Mesendoderm (in vitro differentiated cells): ENCODE results near the gene ABAT.

Source experiments
- DNase-seq: peaks from one replicate; pipeline ENCODE4 v3.0.0; 2013
- H2AK5ac ChIP-seq: 2 replicates; pipeline ENCODE4 v1.6.1; 2013; ENCODE audit warnings: low read length, inconsistent platforms
- H2BK120ac ChIP-seq: 2 replicates; pipeline ENCODE4 v1.6.1; 2013; ENCODE audit warnings: low read depth, mild to moderate bottlenecking, low read length, moderate library complexity, mixed read lengths
- H2BK15ac ChIP-seq: replicated peaks from 2 replicates; pipeline ENCODE4 v1.6.1; 2013; ENCODE audit warnings: low read depth, mild to moderate bottlenecking, moderate library complexity
- H2BK5ac ChIP-seq: 2 replicates; pipeline ENCODE4 v1.6.1; 2013; ENCODE audit warnings: low read length, inconsistent platforms
- H3K18ac ChIP-seq: 2 replicates; pipeline ENCODE4 v1.6.1; 2013; ENCODE audit warnings: mild to moderate bottlenecking, low read length, mixed read lengths
- H3K23ac ChIP-seq: one replicate; pipeline ENCODE4 v1.6.1; 2013; ENCODE audit warnings: low read length
- H3K27ac ChIP-seq: 2 replicates; pipeline ENCODE4 v1.5.1; 2013; ENCODE audit warnings: low read depth, mild to moderate bottlenecking, inconsistent platforms, low read length, moderate library complexity
- H3K27me3 ChIP-seq: 2 replicates; pipeline ENCODE4 v1.6.1; 2013; ENCODE audit warnings: low read length, control low read depth, mild to moderate bottlenecking, inconsistent platforms; ENCODE audit not compliant: insufficient read depth, poor library complexity
- H3K36me3 ChIP-seq: 2 replicates; pipeline ENCODE4 v1.6.1; 2013; ENCODE audit warnings: low read length, inconsistent platforms; ENCODE audit not compliant: control insufficient read depth, insufficient read depth
- H3K4ac ChIP-seq: one replicate; pipeline ENCODE4 v1.6.1; 2013; ENCODE audit warnings: low read depth, mild to moderate bottlenecking, low read length, moderate library complexity
- H3K4me1 ChIP-seq: 2 replicates; pipeline ENCODE4 v1.6.1; 2013; ENCODE audit warnings: low read depth, low read length, inconsistent platforms; ENCODE audit not compliant: control insufficient read depth
- H3K4me2 ChIP-seq: 2 replicates; pipeline ENCODE4 v1.6.1; 2013; ENCODE audit warnings: low read length
- H3K4me3 ChIP-seq: 2 replicates; pipeline ENCODE4 v1.5.1; 2013; ENCODE audit warnings: mild to moderate bottlenecking, low read length
- H3K56ac ChIP-seq: one replicate; pipeline ENCODE4 v1.6.1; 2013; ENCODE audit warnings: low read length
- H3K79me1 ChIP-seq: 2 replicates; pipeline ENCODE4 v1.6.1; 2013; ENCODE audit warnings: low read length, inconsistent platforms
- H3K79me2 ChIP-seq: 2 replicates; pipeline ENCODE4 v1.6.1; 2013; ENCODE audit warnings: mild to moderate bottlenecking, low read length; ENCODE audit not compliant: control insufficient read depth, insufficient read depth
- H3K9ac ChIP-seq: 2 replicates; pipeline ENCODE4 v1.6.1; 2013; ENCODE audit warnings: low read length, inconsistent platforms
- H4K5ac ChIP-seq: one replicate; pipeline ENCODE4 v1.6.1; 2013; ENCODE audit warnings: low read length
- H4K8ac ChIP-seq: one replicate; pipeline ENCODE4 v1.6.1; 2013; ENCODE audit warnings: low read depth, mild to moderate bottlenecking, control low read depth, low read length, moderate library complexity
- WGBS: extraction: QIAGEN DNeasy Blood & Tissue Kit; methylation state at CpG from one replicate; pipeline ENCODE4 v1.1.7; 2013; ENCODE audit warnings: low lambda C conversion rate, missing lambda C conversion rate; ENCODE audit not compliant: insufficient coverage; ENCODE audit errors: extremely low coverage; 5-methylcytosine and 5-hydroxymethylcytosine counted together

Gene ABAT

DNA sequence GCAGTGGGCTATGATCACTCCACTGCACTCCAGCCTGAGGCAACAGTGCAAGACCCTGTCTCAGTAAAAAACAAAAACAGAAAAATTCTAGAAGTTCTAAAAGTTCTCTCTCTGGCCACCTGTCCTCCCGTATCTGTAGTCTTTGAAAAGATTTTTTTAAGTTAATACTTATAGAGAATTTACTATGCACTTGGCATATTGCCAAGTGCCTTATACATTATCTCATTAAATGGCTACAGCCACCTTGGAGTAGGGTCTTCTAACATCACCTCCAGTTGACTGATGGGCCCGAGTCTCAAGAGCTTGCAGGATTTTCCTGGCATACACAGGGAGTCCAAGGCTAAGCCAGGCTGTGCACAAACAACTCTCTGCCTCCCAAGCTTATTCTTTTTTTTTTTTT, 78.3 kb downstream of the ABAT start:
- Histone ChIP-seq H3K27ac (no peak overlapping the region), H3K79me2 (no peaks in the 10 kb centered on the region), H3K9ac (no peak overlapping the region), H3K4me1 (peaks cover 6% of the 10 kb centered on the region), H2BK15ac (no peak overlapping the region), H3K79me1 (no peaks in the 10 kb centered on the region), H3K27me3 (no peaks in the 10 kb centered on the region), H3K4ac (no peak overlapping the region), H3K56ac (no peak overlapping the region), H3K36me3 (no peaks in the 10 kb centered on the region), H3K23ac (no peak overlapping the region), H3K18ac (no peak overlapping the region), H4K5ac (no peak overlapping the region), H2BK120ac (no peak overlapping the region), H3K4me3 (no peak overlapping the region), H2AK5ac (no peak overlapping the region), H4K8ac (no peak overlapping the region), H2BK5ac (no peak overlapping the region), H3K4me2 (no peak overlapping the region)
- WGBS = no CpG with 5 or more reads among the region's 2 CpGs
- DNase-seq = no peak

DNA sequence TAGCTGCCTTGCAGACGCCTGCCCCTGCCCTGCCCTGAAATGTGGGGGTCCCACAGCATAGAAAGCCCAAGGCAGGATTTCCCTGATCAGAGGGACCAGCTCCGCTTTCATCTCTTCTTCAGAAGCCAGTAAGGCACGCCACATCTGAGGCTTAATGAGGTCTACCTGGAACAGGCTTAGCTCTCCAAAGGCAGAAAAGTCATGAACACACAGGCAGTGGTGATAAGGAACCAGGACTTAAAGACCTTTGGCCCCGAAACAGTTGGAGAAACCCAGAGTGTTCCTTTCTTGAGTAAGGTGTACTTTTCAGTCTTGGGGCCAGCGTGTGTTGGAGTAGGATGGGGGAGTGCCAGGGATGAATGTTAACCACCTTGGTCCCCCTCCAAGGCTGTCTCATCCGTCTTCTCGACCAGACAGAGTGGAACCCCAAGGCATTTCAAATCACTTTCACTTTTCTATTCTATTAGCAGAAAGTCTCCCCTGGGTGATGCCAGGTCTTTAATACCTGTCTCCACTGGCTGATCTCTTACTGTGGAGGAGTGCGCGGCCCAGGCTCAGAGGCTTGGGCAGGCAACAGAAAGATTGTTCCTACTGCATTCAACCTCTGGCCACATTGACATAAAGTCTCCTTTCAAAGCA, 79.1 kb downstream of the ABAT start:
- no peak overlapping the region for H2BK15ac ChIP-seq
- no CpG with 5 or more reads among the region's 9 CpGs for WGBS
- no peak overlapping the region for H2BK120ac ChIP-seq
- H3K9ac ChIP-seq = no peak overlapping the region
- H3K27me3 ChIP-seq = no peaks in the 10 kb centered on the region
- no peak overlapping the region for H3K4me3 ChIP-seq
- no peak overlapping the region for H4K8ac ChIP-seq
- H3K79me1 ChIP-seq = no peaks in the 10 kb centered on the region
- no peak overlapping the region for H3K23ac ChIP-seq
- H3K18ac ChIP-seq = no peak overlapping the region
- no peak overlapping the region for H3K27ac ChIP-seq
- H4K5ac ChIP-seq = no peak overlapping the region
- no peaks in the 10 kb centered on the region for H3K79me2 ChIP-seq
- DNase-seq = no peak
- H2BK5ac ChIP-seq = no peak overlapping the region
- H3K56ac ChIP-seq = no peak overlapping the region
- no peak overlapping the region for H2AK5ac ChIP-seq
- no peaks in the 10 kb centered on the region for H3K36me3 ChIP-seq
- no peak overlapping the region for H3K4ac ChIP-seq
- peaks cover 6% of the 10 kb centered on the region for H3K4me1 ChIP-seq
- no peak overlapping the region for H3K4me2 ChIP-seq

DNA sequence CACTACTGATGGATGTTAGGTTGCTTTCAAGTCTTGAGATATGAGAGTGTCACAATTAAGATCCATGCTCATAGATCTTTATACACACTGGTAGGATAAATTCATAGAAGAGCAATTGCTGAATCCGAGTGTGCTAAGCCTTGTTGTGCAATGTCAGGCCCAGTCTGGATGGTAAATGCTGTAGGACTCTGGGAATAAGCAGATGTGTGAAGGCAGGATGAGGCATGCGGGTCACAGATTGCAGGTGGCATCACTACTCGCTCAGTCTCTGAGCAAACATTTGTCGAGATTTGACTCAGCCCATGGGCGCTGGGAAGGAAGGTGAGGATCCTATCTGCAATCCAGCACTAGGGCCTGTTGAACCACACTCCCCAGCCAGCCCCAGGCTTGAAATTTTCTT, 82.3 kb downstream of the ABAT start:
- no peak overlapping the region for H2BK5ac ChIP-seq
- no peak overlapping the region for H3K18ac ChIP-seq
- no peaks in the 10 kb centered on the region for H3K27me3 ChIP-seq
- H4K8ac ChIP-seq = no peak overlapping the region
- whole genome bisulfite sequencing = no CpG with 5 or more reads among the region's 5 CpGs
- H2BK120ac ChIP-seq = no peak overlapping the region
- no peak overlapping the region for H3K23ac ChIP-seq
- no peak overlapping the region for H2AK5ac ChIP-seq
- no peak for DNase-seq
- H3K4me3 ChIP-seq = no peak overlapping the region
- H3K79me2 ChIP-seq = no peaks in the 10 kb centered on the region
- H3K27ac ChIP-seq = no peak overlapping the region
- H2BK15ac ChIP-seq = no peak overlapping the region
- H4K5ac ChIP-seq = no peak overlapping the region
- H3K79me1 ChIP-seq = no peaks in the 10 kb centered on the region
- no peak overlapping the region for H3K4me2 ChIP-seq
- H3K56ac ChIP-seq = no peak overlapping the region
- H3K9ac ChIP-seq = no peak overlapping the region
- no peaks in the 10 kb centered on the region for H3K36me3 ChIP-seq
- H3K4ac ChIP-seq = no peak overlapping the region
- H3K4me1 ChIP-seq = peaks cover 2% of the 10 kb centered on the region

DNA sequence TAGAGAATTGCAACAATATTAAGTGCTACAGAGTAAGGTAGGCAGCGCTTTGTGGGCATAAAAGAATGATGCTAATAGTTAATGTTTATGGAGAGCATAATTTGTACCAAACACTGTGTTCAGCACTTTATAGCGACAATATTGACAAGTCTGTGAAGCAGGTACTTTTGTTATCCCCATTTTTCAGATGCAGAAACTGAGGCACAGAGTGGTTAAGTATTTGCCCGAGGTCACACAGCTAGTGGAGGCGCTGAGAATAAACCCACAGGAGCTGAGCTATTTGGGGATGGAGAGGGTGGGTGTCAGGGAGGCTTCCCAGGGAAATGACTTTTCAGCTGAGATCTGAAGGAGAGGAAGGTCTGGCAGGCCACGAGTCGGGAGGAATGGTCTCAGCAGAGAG, 83.6 kb downstream of the ABAT start:
- Histone ChIP-seq H4K8ac (no peak overlapping the region), H3K9ac (no peak overlapping the region), H4K5ac (no peak overlapping the region), H2BK120ac (no peak overlapping the region), H3K79me1 (no peaks in the 10 kb centered on the region), H3K56ac (no peak overlapping the region), H3K4me3 (no peak overlapping the region), H2BK5ac (no peak overlapping the region), H3K27ac (no peak overlapping the region), H2AK5ac (no peak overlapping the region), H3K79me2 (no peaks in the 10 kb centered on the region), H3K4me1 (no peaks in the 10 kb centered on the region), H3K18ac (no peak overlapping the region), H3K36me3 (no peaks in the 10 kb centered on the region), H3K4ac (no peak overlapping the region), H3K23ac (no peak overlapping the region), H2BK15ac (no peak overlapping the region), H3K4me2 (no peak overlapping the region), H3K27me3 (no peaks in the 10 kb centered on the region)
- WGBS = no CpG with 5 or more reads among the region's 6 CpGs
- no peak for DNase-seq

DNA sequence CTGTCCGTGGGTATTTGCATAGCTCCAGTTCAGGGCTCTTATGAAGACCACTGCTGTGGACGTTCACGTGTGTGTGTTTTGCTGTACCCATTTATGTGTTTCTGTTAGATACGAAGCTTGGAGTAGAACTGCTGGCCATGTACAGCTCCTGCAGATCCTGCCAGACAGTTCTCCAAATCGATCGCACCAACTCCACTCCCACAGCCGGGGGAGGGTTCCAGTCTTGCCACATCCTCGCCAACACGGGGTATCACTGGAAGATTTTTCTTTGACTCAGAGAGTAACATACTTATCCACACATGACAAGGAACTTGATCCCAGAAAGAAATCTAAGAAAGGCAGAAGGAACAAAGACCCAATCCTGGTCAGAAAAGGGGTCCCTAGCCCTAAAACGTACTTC, 85.6 kb downstream of the ABAT start:
- no peak overlapping the region for H2BK15ac ChIP-seq
- H3K4me3 ChIP-seq = no peak overlapping the region
- H3K79me2 ChIP-seq = no peaks in the 10 kb centered on the region
- H4K8ac ChIP-seq = no peak overlapping the region
- no peak overlapping the region for H2BK5ac ChIP-seq
- no peak overlapping the region for H3K23ac ChIP-seq
- no peak overlapping the region for H3K56ac ChIP-seq
- H3K36me3 ChIP-seq = no peaks in the 10 kb centered on the region
- DNase-seq = no peak
- H3K9ac ChIP-seq = no peak overlapping the region
- no peaks in the 10 kb centered on the region for H3K27me3 ChIP-seq
- H3K4me1 ChIP-seq = no peaks in the 10 kb centered on the region
- H3K27ac ChIP-seq = no peak overlapping the region
- no CpG with 5 or more reads among the region's 10 CpGs for WGBS
- no peak overlapping the region for H3K18ac ChIP-seq
- H3K4me2 ChIP-seq = no peak overlapping the region
- no peak overlapping the region for H4K5ac ChIP-seq
- no peak overlapping the region for H2AK5ac ChIP-seq
- no peaks in the 10 kb centered on the region for H3K79me1 ChIP-seq
- no peak overlapping the region for H2BK120ac ChIP-seq
- H3K4ac ChIP-seq = no peak overlapping the region

DNA sequence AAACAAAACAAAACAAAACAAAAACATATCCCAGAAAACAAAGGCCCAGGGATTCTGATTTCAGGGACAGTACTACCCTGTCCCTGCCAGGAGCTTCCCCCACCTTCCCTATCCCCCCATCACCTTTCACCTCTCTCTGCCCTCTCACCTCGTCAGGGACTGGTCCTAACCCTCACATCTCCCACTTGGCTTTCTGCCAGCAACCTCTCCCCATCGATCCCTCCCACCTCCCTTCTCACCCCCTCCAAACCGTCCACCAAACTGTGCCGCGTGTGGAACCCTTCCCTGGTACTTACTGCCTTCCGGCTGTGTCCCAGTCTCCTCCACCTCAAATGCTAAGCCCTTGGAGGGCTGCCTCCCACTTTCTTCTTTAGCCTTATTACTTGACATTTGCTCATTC, 86.7 kb downstream of the ABAT start:
- Histone ChIP-seq H3K27me3 (no peaks in the 10 kb centered on the region), H3K79me1 (no peaks in the 10 kb centered on the region), H3K18ac (no peak overlapping the region), H2AK5ac (no peak overlapping the region), H3K9ac (no peak overlapping the region), H3K79me2 (no peaks in the 10 kb centered on the region), H3K4ac (no peak overlapping the region), H3K36me3 (no peaks in the 10 kb centered on the region), H2BK5ac (no peak overlapping the region), H2BK120ac (no peak overlapping the region), H3K23ac (no peak overlapping the region), H4K8ac (no peak overlapping the region), H3K56ac (no peak overlapping the region), H3K4me2 (no peak overlapping the region), H3K27ac (no peak overlapping the region), H2BK15ac (no peak overlapping the region), H3K4me1 (no peaks in the 10 kb centered on the region), H3K4me3 (no peak overlapping the region), H4K5ac (no peak overlapping the region)
- no peak for DNase-seq
- WGBS = no CpG with 5 or more reads among the region's 6 CpGs
